ENCODE results near the gene NTRK2.

The NTRK2 gene

DNA sequence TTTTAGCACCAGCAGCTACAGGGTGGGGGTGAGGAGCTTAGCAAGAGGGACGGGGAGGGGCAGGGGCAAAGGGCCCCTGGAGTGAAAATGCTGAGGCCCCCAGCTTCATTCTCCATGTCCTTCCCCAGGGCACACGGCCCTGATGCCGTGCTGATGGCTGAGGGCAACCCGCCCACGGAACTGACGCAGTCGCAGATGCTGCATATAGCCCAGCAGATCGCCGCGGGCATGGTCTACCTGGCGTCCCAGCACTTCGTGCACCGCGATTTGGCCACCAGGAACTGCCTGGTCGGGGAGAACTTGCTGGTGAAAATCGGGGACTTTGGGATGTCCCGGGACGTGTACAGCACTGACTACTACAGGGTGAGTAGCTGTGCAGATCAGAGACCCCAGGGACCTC is 285.6 kb downstream of the NTRK2 start:
- H3K4me1 ChIP-seq (ENCODE audit: control insufficient read depth, low read length): no peaks in the 10 kb centered on the region
- no peaks in the 10 kb centered on the region for H3K27me3 ChIP-seq (ENCODE audit: control insufficient read depth, low read length)
- H3K4me2 ChIP-seq (ENCODE audit: low read length): no peak overlapping the region
- no peaks in the 10 kb centered on the region for H3K79me2 ChIP-seq (ENCODE audit: control insufficient read depth, low read length)
- no peaks in the 10 kb centered on the region for H4K20me1 ChIP-seq (ENCODE audit: control insufficient read depth, insufficient read depth, low read depth, low read length)
- H3K4me3 ChIP-seq (ENCODE audit: low read length): no peak overlapping the region
- H3K27ac ChIP-seq (ENCODE audit: low read depth, low read length): no peak overlapping the region
- no peaks in the 10 kb centered on the region for H3F3A ChIP-seq (ENCODE audit: control insufficient read depth, insufficient read depth)
- H3K9me2 ChIP-seq (replicated peaks; ENCODE audit: control insufficient read depth, low read length): no peaks in the 10 kb centered on the region
- H3K9me3 ChIP-seq (ENCODE audit: control insufficient read depth, insufficient read depth, low read length): no peaks in the 10 kb centered on the region
- TF ChIP-seq, protein P1, sequence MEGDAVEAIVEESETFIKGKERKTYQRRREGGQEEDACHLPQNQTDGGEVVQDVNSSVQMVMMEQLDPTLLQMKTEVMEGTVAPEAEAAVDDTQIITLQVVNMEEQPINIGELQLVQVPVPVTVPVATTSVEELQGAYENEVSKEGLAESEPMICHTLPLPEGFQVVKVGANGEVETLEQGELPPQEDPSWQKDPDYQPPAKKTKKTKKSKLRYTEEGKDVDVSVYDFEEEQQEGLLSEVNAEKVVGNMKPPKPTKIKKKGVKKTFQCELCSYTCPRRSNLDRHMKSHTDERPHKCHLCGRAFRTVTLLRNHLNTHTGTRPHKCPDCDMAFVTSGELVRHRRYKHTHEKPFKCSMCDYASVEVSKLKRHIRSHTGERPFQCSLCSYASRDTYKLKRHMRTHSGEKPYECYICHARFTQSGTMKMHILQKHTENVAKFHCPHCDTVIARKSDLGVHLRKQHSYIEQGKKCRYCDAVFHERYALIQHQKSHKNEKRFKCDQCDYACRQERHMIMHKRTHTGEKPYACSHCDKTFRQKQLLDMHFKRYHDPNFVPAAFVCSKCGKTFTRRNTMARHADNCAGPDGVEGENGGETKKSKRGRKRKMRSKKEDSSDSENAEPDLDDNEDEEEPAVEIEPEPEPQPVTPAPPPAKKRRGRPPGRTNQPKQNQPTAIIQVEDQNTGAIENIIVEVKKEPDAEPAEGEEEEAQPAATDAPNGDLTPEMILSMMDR (IDR thresholded peaks at IDR 0.05; ENCODE audit: low read depth, low read length, poor library complexity, severe bottlenecking): no peak
- no peak for TF ChIP-seq EZH2phosphoT487 (IDR thresholded peaks at IDR 0.05; ENCODE audit: borderline replicate concordance, low read length)
- no peaks in the 10 kb centered on the region for H3K36me3 ChIP-seq (ENCODE audit: control insufficient read depth, low read length)

DNA sequence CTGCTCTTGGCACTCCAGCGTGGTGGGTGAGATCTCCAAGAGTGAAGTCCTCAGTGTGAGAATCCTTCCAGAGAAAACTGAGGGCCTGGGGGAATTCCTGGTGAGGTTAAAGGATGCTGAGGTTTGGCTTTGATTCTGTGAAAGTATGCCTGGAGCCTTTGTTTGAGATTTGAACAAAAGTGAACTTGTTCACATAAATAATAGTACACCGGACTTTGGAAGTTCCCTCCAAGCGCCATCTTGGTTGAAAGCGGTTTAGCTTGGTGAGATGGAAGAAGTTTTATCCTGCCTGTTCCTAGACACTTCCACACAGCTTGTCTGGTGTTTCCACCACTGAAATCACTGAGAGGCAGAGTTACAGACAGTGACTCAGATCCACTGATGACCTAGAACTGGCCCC is 286.4 kb downstream of the NTRK2 start:
- Histone ChIP-seq H3K27ac (ENCODE audit: low read depth, low read length) (no peak overlapping the region), H3K27me3 (ENCODE audit: control insufficient read depth, low read length) (no peaks in the 10 kb centered on the region), H3K4me2 (ENCODE audit: low read length) (no peak overlapping the region), H3K36me3 (ENCODE audit: control insufficient read depth, low read length) (no peaks in the 10 kb centered on the region), H3F3A (ENCODE audit: control insufficient read depth, insufficient read depth) (no peaks in the 10 kb centered on the region), H4K20me1 (ENCODE audit: control insufficient read depth, insufficient read depth, low read depth, low read length) (no peaks in the 10 kb centered on the region), H3K4me3 (ENCODE audit: low read length) (no peak overlapping the region), H3K4me1 (ENCODE audit: control insufficient read depth, low read length) (no peaks in the 10 kb centered on the region), H3K9me2 (replicated peaks; ENCODE audit: control insufficient read depth, low read length) (no peaks in the 10 kb centered on the region), H3K9me3 (ENCODE audit: control insufficient read depth, insufficient read depth, low read length) (no peaks in the 10 kb centered on the region), H3K79me2 (ENCODE audit: control insufficient read depth, low read length) (no peaks in the 10 kb centered on the region)
- TF ChIP-seq, protein P1 (IDR thresholded peaks at IDR 0.05; ENCODE audit: low read depth, low read length, poor library complexity, severe bottlenecking): no peak
- no peak for TF ChIP-seq EZH2phosphoT487 (IDR thresholded peaks at IDR 0.05; ENCODE audit: borderline replicate concordance, low read length)

- Histone ChIP-seq H3K27ac (ENCODE audit: low read depth, low read length) (no peak overlapping the region), H3K36me3 (ENCODE audit: control insufficient read depth, low read length) (no peaks in the 10 kb centered on the region), H3K4me2 (ENCODE audit: low read length) (no peak overlapping the region), H3K9me3 (ENCODE audit: control insufficient read depth, insufficient read depth, low read length) (no peaks in the 10 kb centered on the region), H3K27me3 (ENCODE audit: control insufficient read depth, low read length) (no peaks in the 10 kb centered on the region), H3F3A (ENCODE audit: control insufficient read depth, insufficient read depth) (no peaks in the 10 kb centered on the region), H3K4me3 (ENCODE audit: low read length) (no peak overlapping the region), H4K20me1 (ENCODE audit: control insufficient read depth, insufficient read depth, low read depth, low read length) (no peaks in the 10 kb centered on the region), H3K79me2 (ENCODE audit: control insufficient read depth, low read length) (no peaks in the 10 kb centered on the region), H3K9me2 (replicated peaks; ENCODE audit: control insufficient read depth, low read length) (no peaks in the 10 kb centered on the region), H3K4me1 (ENCODE audit: control insufficient read depth, low read length) (no peaks in the 10 kb centered on the region)
- TF ChIP-seq, protein P1 (IDR thresholded peaks at IDR 0.05; ENCODE audit: low read depth, low read length, poor library complexity, severe bottlenecking): no peak
- no peak for TF ChIP-seq EZH2phosphoT487 (IDR thresholded peaks at IDR 0.05; ENCODE audit: borderline replicate concordance, low read length)
These were observed 289.8 kb downstream of the NTRK2 start for GRCh38 chr9:84959339-84959738.
